Measurements from ENCODE around the gene HSDL2.

HSDL2 gene

GRCh38 chr9:112485574-112485973 is 105.7 kb downstream of the HSDL2 start:
- peak overlapping the region; percentile 88; the same call in 1 of the 2 replicates for H3K27ac ChIP-seq
- TF ChIP-seq ZFX (IDR thresholded peaks at IDR 0.05) (no peak), CTCF (conservative IDR thresholded peaks at IDR 0.05) (no peak)

GRCh38 chr9:112486221-112487007 is 106.5 kb downstream of the HSDL2 start, which contains the start of gene KIAA1958:
Gene KIAA1958, plus strand, starts transcription at chr9:112486827. Its CDS starts 87,254 bp downstream, at chr9:112574081.
- TF ChIP-seq ZFX (IDR thresholded peaks at IDR 0.05), result no peak
- TF ChIP-seq CTCF (conservative IDR thresholded peaks at IDR 0.05), result no peak
- H3K27ac ChIP-seq, result peak within 1 kb of the TSS; percentile 88

- no peak for TF ChIP-seq CTCF (conservative IDR thresholded peaks at IDR 0.05)
- TF ChIP-seq ZFX (IDR thresholded peaks at IDR 0.05), result peak; percentile 42; the same call in 1 of the 2 replicates
- peak overlapping the region; percentile 88 for H3K27ac ChIP-seq
Measured at GRCh38 chr9:112487008-112487798, 107.3 kb downstream of the HSDL2 start.

- peak overlapping the region; percentile 88 for H3K27ac ChIP-seq
- no peak for TF ChIP-seq ZFX (IDR thresholded peaks at IDR 0.05)
- TF ChIP-seq CTCF (conservative IDR thresholded peaks at IDR 0.05), result no peak
Measured at GRCh38 chr9:112487799-112488340, 108.0 kb downstream of the HSDL2 start.

GRCh38 chr9:112489039-112489546 is 109.2 kb downstream of the HSDL2 start:
- TF ChIP-seq ZFX (IDR thresholded peaks at IDR 0.05) (no peak), CTCF (conservative IDR thresholded peaks at IDR 0.05) (no peak)
- H3K27ac ChIP-seq, result no peak overlapping the region

GRCh38 chr9:112489876-112490666 is 110.2 kb downstream of the HSDL2 start:
- no peak for TF ChIP-seq CTCF (conservative IDR thresholded peaks at IDR 0.05)
- TF ChIP-seq ZFX (IDR thresholded peaks at IDR 0.05), result no peak

More at GRCh38 chr9:112489876-112490666, 110.2 kb downstream of the HSDL2 start:
- H3K27ac ChIP-seq, result no peak overlapping the region

Measured in C4-2B (cell line).